Measurements from ENCODE around the gene CNTN4.

Gene CNTN4

GRCh38 chr3:2246873-2247648 lies 148.4 kb downstream of the CNTN4 start:
- TF ChIP-seq CTCF (IDR thresholded peaks at IDR 0.05; ENCODE audit: low read depth, low read length, missing control alignments) = no peak
- in situ Hi-C loops (cut with HindIII; ENCODE audit: low pct_ligation_motif_present, low sequenced_read_pairs) = no loop called here
- Histone ChIP-seq H3K27me3 (replicated peaks) (no peaks in the 10 kb centered on the region), H3K36me3 (replicated peaks) (no peaks in the 10 kb centered on the region), H3K27ac (no peak overlapping the region), H3K4me3 (ENCODE audit: low read depth, low read length) (no peak overlapping the region)
- DNase-seq = no peak

- in situ Hi-C loops (cut with HindIII; ENCODE audit: low pct_ligation_motif_present, low sequenced_read_pairs) = no loop called here
- DNase-seq = no peak
- H3K27me3 ChIP-seq (replicated peaks) = no peaks in the 10 kb centered on the region
- TF ChIP-seq CTCF (IDR thresholded peaks at IDR 0.05; ENCODE audit: low read depth, low read length, missing control alignments) = no peak
- no peaks in the 10 kb centered on the region for H3K36me3 ChIP-seq (replicated peaks)
- H3K27ac ChIP-seq = no peak overlapping the region
- no peak overlapping the region for H3K4me3 ChIP-seq (ENCODE audit: low read depth, low read length)
These were observed 149.2 kb downstream of the CNTN4 start for GRCh38 chr3:2247831-2248230.

GRCh38 chr3:2250783-2251182 lies 152.1 kb downstream of the CNTN4 start:
- in situ Hi-C loops (cut with HindIII; ENCODE audit: low pct_ligation_motif_present, low sequenced_read_pairs) = no loop called here
- TF ChIP-seq CTCF (IDR thresholded peaks at IDR 0.05; ENCODE audit: low read depth, low read length, missing control alignments) = no peak
- no peak for DNase-seq
- Histone ChIP-seq H3K36me3 (replicated peaks) (no peaks in the 10 kb centered on the region), H3K4me3 (ENCODE audit: low read depth, low read length) (no peak overlapping the region), H3K27me3 (replicated peaks) (no peaks in the 10 kb centered on the region), H3K27ac (no peak overlapping the region)

- DNase-seq = no peak
- TF ChIP-seq CTCF (IDR thresholded peaks at IDR 0.05; ENCODE audit: low read depth, low read length, missing control alignments) = no peak
- no peaks in the 10 kb centered on the region for H3K36me3 ChIP-seq (replicated peaks)
- H3K27me3 ChIP-seq (replicated peaks) = no peaks in the 10 kb centered on the region
- in situ Hi-C loops (cut with HindIII; ENCODE audit: low pct_ligation_motif_present, low sequenced_read_pairs) = no loop called here
- no peak overlapping the region for H3K4me3 ChIP-seq (ENCODE audit: low read depth, low read length)
- H3K27ac ChIP-seq = no peak overlapping the region
These were observed 163.1 kb downstream of the CNTN4 start for GRCh38 chr3:2261747-2262146.

- Histone ChIP-seq H3K27ac (no peak overlapping the region), H3K27me3 (replicated peaks) (no peaks in the 10 kb centered on the region), H3K4me3 (ENCODE audit: low read depth, low read length) (no peak overlapping the region), H3K36me3 (replicated peaks) (no peaks in the 10 kb centered on the region)
- in situ Hi-C loops (cut with HindIII; ENCODE audit: low pct_ligation_motif_present, low sequenced_read_pairs) = no loop called here
- no peak for DNase-seq
- TF ChIP-seq CTCF (IDR thresholded peaks at IDR 0.05; ENCODE audit: low read depth, low read length, missing control alignments) = no peak
These were observed 163.5 kb downstream of the CNTN4 start for GRCh38 chr3:2262204-2262603.

GRCh38 chr3:2266606-2267005 lies 167.9 kb downstream of the CNTN4 start:
- no peaks in the 10 kb centered on the region for H3K36me3 ChIP-seq (replicated peaks)
- in situ Hi-C loops (cut with HindIII; ENCODE audit: low pct_ligation_motif_present, low sequenced_read_pairs) = no loop called here
- TF ChIP-seq CTCF (IDR thresholded peaks at IDR 0.05; ENCODE audit: low read depth, low read length, missing control alignments) = no peak
- H3K4me3 ChIP-seq (ENCODE audit: low read depth, low read length) = no peak overlapping the region
- no peak overlapping the region for H3K27ac ChIP-seq
- H3K27me3 ChIP-seq (replicated peaks) = no peaks in the 10 kb centered on the region
- no peak for DNase-seq

Measured in brain microvascular endothelial cell (primary cell).